ENCODE data around the gene HRH3.

HRH3 gene

GRCh38 chr20:62215020-62215990 lies 4.8 kb downstream of the HRH3 start:
- no peak for DNase-seq

GRCh38 chr20:62214067-62214466 lies 6.0 kb downstream of the HRH3 start:
- DNase-seq = no peak

- DNase-seq = no peak
Measured at GRCh38 chr20:62212299-62212698, 7.8 kb downstream of the HRH3 start.

- DNase-seq = no peak
Measured at GRCh38 chr20:62211769-62212288, 8.2 kb downstream of the HRH3 start.

- no peak for DNase-seq
Measured at GRCh38 chr20:62211216-62211615, 8.9 kb downstream of the HRH3 start.

GRCh38 chr20:62210496-62210855 lies 9.6 kb downstream of the HRH3 start:
- DNase-seq = no peak

- DNase-seq = no peak
Measured at GRCh38 chr20:62209850-62210495, 10.1 kb downstream of the HRH3 start.

GRCh38 chr20:62208795-62209755 lies 11.0 kb downstream of the HRH3 start:
- DNase-seq = no peak

- DNase-seq = no peak
Measured at GRCh38 chr20:62208061-62208794, 11.8 kb downstream of the HRH3 start.

- DNase-seq = no peak
Measured at GRCh38 chr20:62206388-62206775, 13.7 kb downstream of the HRH3 start.

GRCh38 chr20:62205618-62206387 lies 14.3 kb downstream of the HRH3 start:
- no peak for DNase-seq

GRCh38 chr20:62203378-62204030 lies 16.6 kb downstream of the HRH3 start:
- DNase-seq = no peak

- DNase-seq = no peak
Measured at GRCh38 chr20:62202676-62203377, 17.3 kb downstream of the HRH3 start.

GRCh38 chr20:62202083-62202395 lies 18.0 kb downstream of the HRH3 start:
- DNase-seq = no peak

GRCh38 chr20:62201173-62202082 lies 18.6 kb downstream of the HRH3 start:
- no peak for DNase-seq

- no peak for DNase-seq
Measured at GRCh38 chr20:62200491-62201172, 19.4 kb downstream of the HRH3 start.

- DNase-seq = no peak
Measured at GRCh38 chr20:62198931-62199330, 21.1 kb downstream of the HRH3 start.

GRCh38 chr20:62198496-62198895 lies 21.6 kb downstream of the HRH3 start:
- no peak for DNase-seq

GRCh38 chr20:62197801-62198200 lies 22.3 kb downstream of the HRH3 start:
- no peak for DNase-seq
